Stimulated activated CD8-positive, alpha-beta memory T cell treated with anti-CD3 and anti-CD28 coated beads, Interleukin-15, amount 100 ng/mL, for 4 hours (primary cell): ENCODE results near the gene ANKRD44.

Experiments used
- DNase-seq, 2 donors: peaks; one replicate each; pipeline ENCODE4 v3.0.0-alpha.2; 2020; ENCODE audit warnings: low read depth in 2 of 2

Gene ANKRD44

GRCh38 chr2:197145471-197146056, 165.0 kb downstream of the ANKRD44 start:
- no peak for DNase-seq

GRCh38 chr2:197144183-197144582, 166.4 kb downstream of the ANKRD44 start:
- DNase-seq, result no peak

GRCh38 chr2:197141702-197142473, 168.7 kb downstream of the ANKRD44 start:
- no peak for DNase-seq

GRCh38 chr2:197140045-197140444, 170.5 kb downstream of the ANKRD44 start:
- no peak for DNase-seq

GRCh38 chr2:197138506-197138905, 172.1 kb downstream of the ANKRD44 start:
- DNase-seq, result no peak

- DNase-seq, result no peak
Observed at GRCh38 chr2:197137826-197138477, 172.6 kb downstream of the ANKRD44 start.

GRCh38 chr2:197137231-197137630, 173.3 kb downstream of the ANKRD44 start:
- DNase-seq, result no peak

GRCh38 chr2:197136452-197136851, 174.1 kb downstream of the ANKRD44 start:
- no peak for DNase-seq

GRCh38 chr2:197135806-197136205, 174.8 kb downstream of the ANKRD44 start:
- DNase-seq, result no peak

- DNase-seq, result no peak
Observed at GRCh38 chr2:197134206-197134605, 176.4 kb downstream of the ANKRD44 start.

GRCh38 chr2:197131558-197131855, 179.1 kb downstream of the ANKRD44 start:
- DNase-seq, result no peak

- no peak for DNase-seq
Observed at GRCh38 chr2:197130318-197130717, 180.3 kb downstream of the ANKRD44 start.

- DNase-seq, result no peak
Observed at GRCh38 chr2:197128897-197129296, 181.7 kb downstream of the ANKRD44 start.

GRCh38 chr2:197128126-197128525, 182.5 kb downstream of the ANKRD44 start:
- no peak for DNase-seq

- DNase-seq, result no peak
Observed at GRCh38 chr2:197126630-197127352, 183.8 kb downstream of the ANKRD44 start.

GRCh38 chr2:197124639-197125390, 185.8 kb downstream of the ANKRD44 start:
- no peak for DNase-seq

GRCh38 chr2:197122821-197123220, 187.8 kb downstream of the ANKRD44 start:
- no peak for DNase-seq

GRCh38 chr2:197121756-197122385, 188.7 kb downstream of the ANKRD44 start:
- no peak for DNase-seq

GRCh38 chr2:197121255-197121654, 189.3 kb downstream of the ANKRD44 start:
- no peak for DNase-seq

GRCh38 chr2:197116306-197116879, 194.2 kb downstream of the ANKRD44 start:
- no peak for DNase-seq

GRCh38 chr2:197115325-197115724, 195.3 kb downstream of the ANKRD44 start:
- no peak for DNase-seq
